VCaP (cell line): ENCODE measurements around the gene KCNAB2.

Source experiments
- H3K27ac ChIP-seq: fragments of 450-650 bp; 2 replicates; pipeline ENCODE4 v1.5.1; 2017
- CTCF ChIP-seq: fragments of 450-650 bp; conservative IDR thresholded peaks from 2 replicates; pipeline ENCODE4 v1.5.1; 2017; ENCODE audit warnings: mild to moderate bottlenecking, moderate library complexity

KCNAB2 gene

GRCh38 chr1:6019166-6019845 lies 26.4 kb upstream of the KCNAB2 start:
- no peak overlapping the region for H3K27ac ChIP-seq
- TF ChIP-seq CTCF, result no peak

- TF ChIP-seq CTCF, result no peak
- H3K27ac ChIP-seq, result no peak overlapping the region
Observed at GRCh38 chr1:6022193-6022592, 23.5 kb upstream of the KCNAB2 start.

- TF ChIP-seq CTCF, result no peak
Observed at GRCh38 chr1:6023346-6023745, 22.3 kb upstream of the KCNAB2 start.

GRCh38 chr1:6024376-6024775 lies 21.3 kb upstream of the KCNAB2 start:
- TF ChIP-seq CTCF, result no peak
- no peak overlapping the region for H3K27ac ChIP-seq

More at GRCh38 chr1:6023346-6023745, 22.3 kb upstream of the KCNAB2 start:
- no peak overlapping the region for H3K27ac ChIP-seq

GRCh38 chr1:6025269-6026094 lies 20.2 kb upstream of the KCNAB2 start:
- H3K27ac ChIP-seq, result peak overlapping the region; percentile 48; the same call in 1 of the 2 replicates
- TF ChIP-seq CTCF, result no peak

GRCh38 chr1:6026095-6026809 lies 19.4 kb upstream of the KCNAB2 start:
- H3K27ac ChIP-seq, result peak overlapping the region; percentile 48; the same call in 1 of the 2 replicates

More at GRCh38 chr1:6026095-6026809, 19.4 kb upstream of the KCNAB2 start:
- no peak for TF ChIP-seq CTCF
